PC-9 (cell line): ENCODE data around the gene BCAS3.

Source experiments
- CTCF ChIP-seq: fragments of 200-600 bp; sonication (generic); conservative IDR thresholded peaks from 2 replicates; pipeline ENCODE4 v1.6.1; 2017; ENCODE audit warnings: mixed run types, antibody characterized with exemption, mild to moderate bottlenecking, moderate library complexity
- EZH2 ChIP-seq: fragments of 200-600 bp; sonication (generic); IDR thresholded peaks from 2 replicates; pipeline ENCODE4 v1.8.0; 2017; ENCODE audit warnings: antibody characterized with exemption, low read depth

- TF ChIP-seq CTCF: no peak
- no peak for TF ChIP-seq EZH2
Observed at GRCh38 chr17:60741031-60741430, 63.4 kb downstream of the BCAS3 start.
